HG02981 (cell line): ENCODE data around the gene LXN.

Experiments
- ATAC-seq: cut with Tn5 transposase; IDR thresholded peaks from one replicate; pipeline ENCODE4 v1.9.1; 2021; ENCODE audit warnings: mild to moderate bottlenecking, moderate library complexity; ENCODE audit not compliant: unreplicated experiment

LXN gene

DNA sequence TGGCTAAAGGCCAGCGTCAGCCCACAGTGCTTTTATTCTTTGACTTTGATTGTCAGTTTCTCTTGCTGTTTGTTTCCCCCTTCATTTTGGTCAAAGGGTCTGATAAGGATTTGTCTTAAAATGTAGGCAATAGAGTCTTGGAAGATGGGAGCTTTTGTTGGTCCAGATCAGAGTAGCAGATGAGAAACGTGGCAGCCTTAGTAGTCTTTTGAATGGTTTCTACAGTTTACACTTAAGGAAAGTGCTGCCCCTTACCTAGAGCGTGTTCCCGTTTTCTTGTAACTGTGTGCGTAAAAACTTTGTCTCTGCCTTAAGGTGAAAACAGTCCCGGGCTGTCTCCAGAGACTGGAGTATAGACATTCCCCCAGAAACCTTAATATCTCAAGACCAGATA, 630 bp downstream of the LXN start:
- ATAC-seq: no peak

GRCh38 chr3:158668506-158668905, 3.9 kb downstream of the LXN start:
- no peak for ATAC-seq

GRCh38 chr3:158666416-158666815, 6.0 kb downstream of the LXN start:
- no peak for ATAC-seq

- no peak for ATAC-seq
Measured at GRCh38 chr3:158663832-158664231, 8.6 kb downstream of the LXN start.

- ATAC-seq: no peak
Measured at GRCh38 chr3:158663246-158663645, 9.2 kb downstream of the LXN start.

DNA sequence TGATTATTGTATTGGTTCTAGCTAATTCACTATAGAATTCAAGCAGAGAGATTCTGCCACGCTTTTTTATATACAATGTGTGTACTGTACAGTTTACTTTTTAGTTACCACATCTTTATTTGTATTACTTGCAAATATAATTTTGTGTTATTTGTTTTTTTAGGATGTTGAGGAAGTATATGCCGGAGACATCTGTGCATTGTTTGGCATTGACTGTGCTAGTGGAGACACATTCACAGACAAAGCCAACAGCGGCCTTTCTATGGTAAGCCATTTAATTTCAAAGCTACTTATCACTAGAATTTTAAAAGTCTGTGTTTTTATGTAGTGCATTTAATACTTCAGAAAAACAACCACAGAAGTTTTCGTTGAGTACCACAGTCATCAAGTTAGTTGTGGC, 11.7 kb downstream of the LXN start:
- ATAC-seq: no peak

GRCh38 chr3:158659454-158660237, 12.8 kb downstream of the LXN start:
- ATAC-seq: peak; percentile 87

GRCh38 chr3:158658889-158659288, 13.6 kb downstream of the LXN start:
- no peak for ATAC-seq

DNA sequence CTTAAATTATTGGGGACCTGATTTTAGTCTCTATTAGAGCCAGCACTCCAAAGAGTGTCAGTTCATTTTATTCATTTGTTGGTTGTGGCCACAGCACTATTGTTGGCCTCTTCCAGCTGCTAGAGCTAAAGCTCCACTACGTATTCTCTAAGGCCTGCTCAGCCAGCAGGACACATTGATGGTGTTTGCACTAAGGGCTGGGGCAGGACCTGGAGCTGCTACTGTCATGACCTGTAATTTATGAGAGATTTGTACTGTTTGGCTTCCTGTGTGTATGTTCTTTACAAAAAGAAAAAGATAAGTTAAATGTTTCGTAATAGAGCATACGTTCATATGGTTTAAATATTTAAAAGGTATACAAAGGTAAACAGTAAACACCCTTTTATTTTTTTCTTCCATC, 20.0 kb downstream of the LXN start:
- no peak for ATAC-seq

DNA sequence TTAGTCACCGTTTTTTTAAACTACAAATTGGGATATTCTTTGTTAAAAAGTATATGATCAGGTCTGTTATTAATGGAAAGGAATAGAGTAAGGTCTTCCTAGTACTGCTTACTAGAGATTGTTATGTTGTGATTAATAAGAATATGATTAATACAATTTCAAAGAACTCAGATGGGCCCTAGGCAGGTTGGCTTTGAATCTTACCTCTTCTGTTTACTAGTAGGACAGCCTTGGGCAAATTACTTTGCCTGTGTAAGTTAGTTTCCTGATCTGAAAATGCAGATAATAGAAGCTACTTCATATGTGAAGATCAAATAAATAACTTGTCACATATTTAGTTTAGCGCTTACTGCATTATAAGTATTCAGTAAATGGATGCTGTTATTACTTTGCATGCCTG, 21.3 kb downstream of the LXN start:
- no peak for ATAC-seq

- no peak for ATAC-seq
Measured at GRCh38 chr3:158649791-158650190, 22.7 kb downstream of the LXN start.

GRCh38 chr3:158644345-158644908, 28.0 kb downstream of the LXN start, which contains the start of gene GFM1:
Gene GFM1 (plus strand): TSS chr3:158644527. CDS start chr3:158644635, 108 bp downstream.
- peak; percentile 98 for ATAC-seq

GRCh38 chr3:158642474-158643210, 29.8 kb downstream of the LXN start:
- no peak for ATAC-seq

- ATAC-seq: no peak
Measured at GRCh38 chr3:158642005-158642404, 30.4 kb downstream of the LXN start.

DNA sequence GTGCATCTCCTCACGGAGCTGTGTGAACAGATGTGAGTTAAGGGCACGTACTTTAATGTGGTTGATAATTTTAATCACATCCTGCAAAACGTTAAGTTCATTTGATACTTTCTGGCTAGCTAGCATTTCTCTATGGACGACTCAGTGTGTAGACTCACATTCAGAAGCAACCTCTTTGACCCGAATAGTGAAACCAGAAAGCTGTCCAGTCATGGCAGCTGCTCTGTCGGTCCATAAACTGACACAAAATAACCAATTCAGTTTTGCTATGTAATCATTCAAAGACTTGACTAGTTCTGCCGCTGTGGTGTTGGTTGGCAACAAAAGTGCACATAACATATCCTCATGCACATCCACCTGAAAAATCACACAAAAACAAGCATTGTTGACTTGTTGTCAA, 31.8 kb downstream of the LXN start:
- ATAC-seq: no peak

GRCh38 chr3:158631981-158632380, 40.5 kb downstream of the LXN start:
- no peak for ATAC-seq

- ATAC-seq: no peak
Measured at GRCh38 chr3:158625881-158626280, 46.6 kb downstream of the LXN start.

GRCh38 chr3:158617982-158618875, 54.2 kb downstream of the LXN start:
- no peak for ATAC-seq
